ENCODE results near the gene PLOD3.

DNA sequence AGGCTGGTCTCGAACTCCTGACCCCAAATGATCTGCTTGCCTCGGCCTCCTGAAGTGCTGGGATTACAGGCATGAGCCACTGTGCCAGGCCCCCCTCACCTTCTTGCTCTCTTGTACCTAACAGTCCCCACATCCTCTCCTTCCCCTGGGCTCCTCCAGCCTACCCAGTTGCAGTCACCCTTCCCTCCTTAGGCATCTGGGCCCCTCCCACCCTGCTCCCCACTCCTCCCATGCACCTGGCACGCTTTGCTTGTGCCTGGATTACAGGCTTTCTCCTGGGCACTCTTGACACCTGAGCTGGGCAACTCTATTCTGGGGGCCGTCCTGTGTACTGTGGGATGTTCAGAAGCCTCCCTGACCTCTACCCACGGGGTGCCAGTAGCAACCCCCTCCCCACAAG lies 17.3 kb upstream of the PLOD3 start:
- TF ChIP-seq, protein P1, sequence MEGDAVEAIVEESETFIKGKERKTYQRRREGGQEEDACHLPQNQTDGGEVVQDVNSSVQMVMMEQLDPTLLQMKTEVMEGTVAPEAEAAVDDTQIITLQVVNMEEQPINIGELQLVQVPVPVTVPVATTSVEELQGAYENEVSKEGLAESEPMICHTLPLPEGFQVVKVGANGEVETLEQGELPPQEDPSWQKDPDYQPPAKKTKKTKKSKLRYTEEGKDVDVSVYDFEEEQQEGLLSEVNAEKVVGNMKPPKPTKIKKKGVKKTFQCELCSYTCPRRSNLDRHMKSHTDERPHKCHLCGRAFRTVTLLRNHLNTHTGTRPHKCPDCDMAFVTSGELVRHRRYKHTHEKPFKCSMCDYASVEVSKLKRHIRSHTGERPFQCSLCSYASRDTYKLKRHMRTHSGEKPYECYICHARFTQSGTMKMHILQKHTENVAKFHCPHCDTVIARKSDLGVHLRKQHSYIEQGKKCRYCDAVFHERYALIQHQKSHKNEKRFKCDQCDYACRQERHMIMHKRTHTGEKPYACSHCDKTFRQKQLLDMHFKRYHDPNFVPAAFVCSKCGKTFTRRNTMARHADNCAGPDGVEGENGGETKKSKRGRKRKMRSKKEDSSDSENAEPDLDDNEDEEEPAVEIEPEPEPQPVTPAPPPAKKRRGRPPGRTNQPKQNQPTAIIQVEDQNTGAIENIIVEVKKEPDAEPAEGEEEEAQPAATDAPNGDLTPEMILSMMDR (IDR thresholded peaks at IDR 0.05 in 8 of 11, conservative IDR thresholded peaks at IDR 0.05 in 3 of 11) = no peak
- TF ChIP-seq POLR2AphosphoS5 (IDR thresholded peaks at IDR 0.05) (no peak), POLR2A (IDR thresholded peaks at IDR 0.05) (no peak)
